IMR-90 (cell line): ENCODE measurements around the gene ARNT2. TPM values are rescaled to one million over a fixed set of nuclear protein-coding genes. Genes with fewer than 3 reads are reported as not detected.

Source experiments
- ATAC-seq: fragments of 200-7000 bp; cut with Tn5 transposase; 2 replicates; pipeline ENCODE4 v1.9.1; 2020; ENCODE audit warnings: low read depth, mild to moderate bottlenecking, moderate library complexity
- BruUV-seq: library from RNA; stranded (reverse); fragments of 400-500 nt; replicated peaks from 2 replicates; lab custom pipeline; 2021; lab: Mats Ljungman, UMichigan
- CTCF ChIA-PET: fragments of 300-600 bp; formaldehyde crosslinking; extraction: SDS; loops from one replicate; lab custom pipeline; 2021; ENCODE audit warnings: antibody characterized with exemption; lab: Yijun Ruan, JAX
- POLR2A ChIA-PET: fragments of 300-600 bp; sonication (Branson Sonifier 250); formaldehyde crosslinking; loops from one replicate; lab custom pipeline; 2022; ENCODE audit warnings: antibody characterized with exemption; ENCODE audit not compliant: unreplicated experiment; lab: Charles Lee
- DNase-seq: peaks from one replicate; pipeline ENCODE4 v3.0.0; 2013
- H2AFZ ChIP-seq: replicated peaks from 2 replicates; pipeline ENCODE3; 2013; ENCODE audit warnings: low read length, mild to moderate bottlenecking; ENCODE audit not compliant: poor library complexity
- H2AK5ac ChIP-seq: 2 replicates; pipeline ENCODE4 v1.6.1; 2013; ENCODE audit warnings: low read depth, low read length, inconsistent platforms
- H2AK9ac ChIP-seq: replicated peaks from 2 replicates; pipeline ENCODE3; 2013; ENCODE audit warnings: mild to moderate bottlenecking, low read depth, low read length, moderate library complexity; ENCODE audit not compliant: poor library complexity
- H2BK120ac ChIP-seq: 2 replicates; pipeline ENCODE4 v1.6.1; 2013; ENCODE audit warnings: low read depth, low read length, inconsistent platforms
- H2BK15ac ChIP-seq: 3 replicates; pipeline ENCODE4 v1.6.1; 2013; ENCODE audit warnings: low read depth, low read length, inconsistent platforms
- H2BK20ac ChIP-seq: 2 replicates; pipeline ENCODE4 v1.6.1; 2013; ENCODE audit warnings: low read depth, mild to moderate bottlenecking, inconsistent platforms, low read length, moderate library complexity
- H2BK5ac ChIP-seq: 2 replicates; pipeline ENCODE4 v1.6.1; 2013; ENCODE audit warnings: mild to moderate bottlenecking, low read depth, low read length, inconsistent platforms; ENCODE audit not compliant: poor library complexity, severe bottlenecking
- H3K14ac ChIP-seq: replicated peaks from 2 replicates; pipeline ENCODE4 v1.6.1; 2013; ENCODE audit warnings: low read depth, low read length, inconsistent platforms
- H3K18ac ChIP-seq: 2 replicates; pipeline ENCODE4 v1.6.1; 2013; ENCODE audit warnings: low read depth, low read length, control low read depth
- H3K23ac ChIP-seq: 2 replicates; pipeline ENCODE4 v1.6.1; 2013; ENCODE audit warnings: low read depth, low read length, inconsistent platforms
- H3K27ac ChIP-seq: 2 replicates; pipeline ENCODE4 v1.5.1; 2013; ENCODE audit warnings: mild to moderate bottlenecking, control low read depth, low read length; ENCODE audit not compliant: insufficient read depth
- H3K27me3 ChIP-seq: 2 replicates; pipeline ENCODE4 v1.6.1; 2013; ENCODE audit warnings: low read length; ENCODE audit not compliant: control insufficient read depth, insufficient read depth
- H3K36me3 ChIP-seq: 2 replicates; pipeline ENCODE4 v1.6.1; 2013; ENCODE audit warnings: low read length, mixed read lengths; ENCODE audit not compliant: control insufficient read depth, insufficient read depth
- H3K4ac ChIP-seq: 2 replicates; pipeline ENCODE4 v1.6.1; 2013; ENCODE audit warnings: low read depth, low read length, inconsistent platforms
- H3K4me1 ChIP-seq: 2 replicates; pipeline ENCODE4 v1.6.1; 2013; ENCODE audit warnings: low read length, mixed read lengths; ENCODE audit not compliant: control insufficient read depth, insufficient read depth
- H3K4me2 ChIP-seq: 2 replicates; pipeline ENCODE4 v1.6.1; 2013; ENCODE audit warnings: low read depth, mild to moderate bottlenecking, control low read depth, low read length, moderate library complexity
- H3K4me3 ChIP-seq: 2 replicates; pipeline ENCODE4 v1.5.1; 2013; ENCODE audit warnings: low read depth, mild to moderate bottlenecking, control low read depth, low read length, moderate library complexity; ENCODE audit not compliant: insufficient read depth
- H3K56ac ChIP-seq: 2 replicates; pipeline ENCODE4 v1.6.1; 2013; ENCODE audit warnings: low read length, inconsistent platforms; ENCODE audit not compliant: insufficient read depth; ENCODE audit errors: extremely low read depth
- H3K79me1 ChIP-seq, 2 experiments: 2 replicates each; pipeline ENCODE4 v1.6.1; 2013; ENCODE audit warnings: low read length in 2 of 2, inconsistent platforms in 1 of 2, low read depth in 1 of 2
- H3K9ac ChIP-seq: 2 replicates; pipeline ENCODE4 v1.6.1; 2013; ENCODE audit warnings: low read depth, low read length, control low read depth
- H3K9me1 ChIP-seq: 2 replicates; pipeline ENCODE4 v1.6.1; 2013; ENCODE audit warnings: low read length, inconsistent platforms; ENCODE audit not compliant: insufficient read depth
- H3K9me3 ChIP-seq: 2 replicates; pipeline ENCODE4 v1.6.1; 2013; ENCODE audit warnings: low read length; ENCODE audit not compliant: control insufficient read depth, insufficient read depth
- H4K20me1 ChIP-seq: 2 replicates; pipeline ENCODE4 v1.6.1; 2013; ENCODE audit warnings: low read length, inconsistent platforms; ENCODE audit not compliant: insufficient read depth
- H4K5ac ChIP-seq: 2 replicates; pipeline ENCODE4 v1.6.1; 2013; ENCODE audit warnings: mild to moderate bottlenecking, low read depth, low read length, control low read depth
- H4K8ac ChIP-seq, 2 experiments: 2 replicates each; pipeline ENCODE4 v1.6.1; 2013; ENCODE audit warnings: low read depth in 2 of 2, low read length in 2 of 2, control low read depth in 1 of 2, inconsistent platforms in 1 of 2
- H4K91ac ChIP-seq: 2 replicates; pipeline ENCODE4 v1.6.1; 2013; ENCODE audit warnings: low read depth, low read length, inconsistent platforms; ENCODE audit not compliant: insufficient read depth
- BHLHE40 ChIP-seq: fragments of 150-350 bp; IDR thresholded peaks from 2 replicates; pipeline ENCODE4 v1.6.1; 2016; ENCODE audit warnings: mild to moderate bottlenecking, low read depth, low read length
- NFE2L2 ChIP-seq: fragments of 150-350 bp; IDR thresholded peaks from 2 replicates; pipeline ENCODE4 v1.6.1; 2016; ENCODE audit warnings: low read depth, mild to moderate bottlenecking, low read length
- POLR2A ChIP-seq: IDR thresholded peaks from 2 replicates; pipeline ENCODE4 v1.6.1; 2012; ENCODE audit warnings: mild to moderate bottlenecking, low read depth, low read length
- RAD21 ChIP-seq: IDR thresholded peaks from 2 replicates; pipeline ENCODE4 v1.6.1; 2012; ENCODE audit warnings: low read length, improper control_type of control experiment
- WGBS, 2 experiments: methylation state at CpG; one replicate each; pipeline versions ENCODE4 v1.1.5 to v1.1.7; 2013; ENCODE audit warnings: missing lambda C conversion rate in 2 of 2; ENCODE audit not compliant: insufficient read length in 1 of 2; ENCODE audit errors: extremely low coverage in 2 of 2; 5-methylcytosine and 5-hydroxymethylcytosine counted together
- dilution Hi-C: fragments of 300-500 bp; cut with HindIII; formaldehyde crosslinking; loops from one replicate; pipeline ENCODE4 v1.14.3; 2018; ENCODE audit warnings: low sequenced_read_pairs; ENCODE audit not compliant: unreplicated experiment
- in situ Hi-C: fragments of 300-500 bp; cut with MboI; formaldehyde crosslinking; loops from 3 replicates; pipeline ENCODE4 v1.14.3; 2019; ENCODE audit warnings: low sequenced_read_pairs, inconsistent platforms, mixed read lengths
- intact Hi-C: fragments of 100-400 bp; cut with micrococcal nuclease; formaldehyde crosslinking; loops from 2 replicates; pipeline ENCODE4 v1.10.0; 2022
- polyA plus RNA-seq, 3 experiments: library from polyadenylated mRNA; depleted of rRNA; stranded (reverse); fragments of >200 nt; gene quantifications; 2 replicates each; pipeline ENCODE4 v1.2.3, GENCODE V29; 2012; ENCODE audit warnings: low replicate concordance in 1 of 3
- total RNA-seq: library from RNA; depleted of rRNA; stranded (reverse); fragments of >200 nt; gene quantifications from 2 replicates; pipeline ENCODE4 v1.2.3, GENCODE V29; 2012

The ARNT2 gene
- total and polyA plus RNA-seq, 2 of the 4 experiments (the other 2 are of a cell fraction), result 18.2 to 19.0 TPM

GRCh38 chr15:80420658-80421057 lies 16.5 kb downstream of the ARNT2 start:
- Histone ChIP-seq H3K4me1 (peaks cover 15% of the 10 kb centered on the region), H3K36me3 (no peaks in the 10 kb centered on the region), H4K8ac (no peak overlapping the region), H3K23ac (no peak overlapping the region), H3K9ac (no peak overlapping the region), H4K91ac (no peak overlapping the region), H3K9me1 (peaks cover 20% of the 10 kb centered on the region), H4K5ac (no peak overlapping the region), H3K27me3 (no peaks in the 10 kb centered on the region), H4K20me1 (peaks cover 11% of the 10 kb centered on the region; the same call in 1 of the 2 replicates), H2BK5ac (no peak overlapping the region), H3K14ac (no peak overlapping the region), H2BK20ac (0 out of 2 replicates have a peak overlapping the region, but pooled peaks have one; percentile 20), H3K4me2 (no peak overlapping the region), H2AFZ (no peak overlapping the region), H3K9me3 (no peaks in the 10 kb centered on the region), H2AK9ac (no peak overlapping the region), H2BK120ac (no peak overlapping the region), H3K56ac (no peak overlapping the region), H3K27ac (no peak overlapping the region), H3K18ac (peak overlapping the region; percentile 14; the same call in 1 of the 2 replicates), H2AK5ac (peak overlapping the region; percentile 35; the same call in 1 of the 2 replicates), H2BK15ac (no peak overlapping the region), H3K4me3 (no peak overlapping the region), H3K4ac (no peak overlapping the region), H3K79me1 (peaks cover 16 to 44% of the 10 kb centered on the region in 2 experiments)
- BruUV-seq, result no TSS peak
- dilution Hi-C loops (no loop called here), in situ Hi-C loops (no loop called here), intact Hi-C loops (loop anchor here (1.0 kb wide), 1 partner anchor 356 kb away; no protein-coding TSS in a partner anchor)
- TF ChIP-seq RAD21 (no peak), NFE2L2 (no peak), POLR2A (no peak), BHLHE40 (no peak)
- CTCF ChIA-PET, result no interaction called here
- DNase-seq, result no peak
- no CpG with 5 or more reads among the region's 2 CpGs for WGBS, 2 experiments
- POLR2A ChIA-PET, result no interaction called here
- ATAC-seq, result no peak
